Sigmoid colon (tissue), 4 donors: ENCODE data around the gene C1QTNF6.

ENCODE experiments used
- EP300 ChIP-seq, 4 donors: sonication (generic); formaldehyde crosslinking; IDR thresholded peaks; one replicate each; pipeline ENCODE4 v1.6.1; 2017; ENCODE audit warnings: antibody characterized with exemption in 4 of 4
- POLR2A ChIP-seq, 2 donors: fragments of 450-650 bp; IDR thresholded peaks; one replicate each; pipeline ENCODE4 v1.6.1; 2016; ENCODE audit warnings: antibody characterized with exemption in 2 of 2, mild to moderate bottlenecking in 2 of 2, moderate library complexity in 2 of 2
- POLR2AphosphoS5 ChIP-seq, 4 donors: sonication (generic); formaldehyde crosslinking; IDR thresholded peaks; one replicate each; pipeline ENCODE4 v1.6.1; 2017; ENCODE audit warnings: antibody characterized with exemption in 4 of 4
- TF ChIP-seq, protein P1 (sequence below), 4 experiments: fragments of 450-650 bp in 3 of 4; fragments of 200-600 bp in 1 of 4; IDR thresholded peaks; one replicate each; pipeline ENCODE4 v1.5.1; 2016 to 2019; ENCODE audit warnings: antibody characterized with exemption in 4 of 4, mild to moderate bottlenecking in 3 of 4, moderate library complexity in 2 of 4

- TF ChIP-seq, protein P1, sequence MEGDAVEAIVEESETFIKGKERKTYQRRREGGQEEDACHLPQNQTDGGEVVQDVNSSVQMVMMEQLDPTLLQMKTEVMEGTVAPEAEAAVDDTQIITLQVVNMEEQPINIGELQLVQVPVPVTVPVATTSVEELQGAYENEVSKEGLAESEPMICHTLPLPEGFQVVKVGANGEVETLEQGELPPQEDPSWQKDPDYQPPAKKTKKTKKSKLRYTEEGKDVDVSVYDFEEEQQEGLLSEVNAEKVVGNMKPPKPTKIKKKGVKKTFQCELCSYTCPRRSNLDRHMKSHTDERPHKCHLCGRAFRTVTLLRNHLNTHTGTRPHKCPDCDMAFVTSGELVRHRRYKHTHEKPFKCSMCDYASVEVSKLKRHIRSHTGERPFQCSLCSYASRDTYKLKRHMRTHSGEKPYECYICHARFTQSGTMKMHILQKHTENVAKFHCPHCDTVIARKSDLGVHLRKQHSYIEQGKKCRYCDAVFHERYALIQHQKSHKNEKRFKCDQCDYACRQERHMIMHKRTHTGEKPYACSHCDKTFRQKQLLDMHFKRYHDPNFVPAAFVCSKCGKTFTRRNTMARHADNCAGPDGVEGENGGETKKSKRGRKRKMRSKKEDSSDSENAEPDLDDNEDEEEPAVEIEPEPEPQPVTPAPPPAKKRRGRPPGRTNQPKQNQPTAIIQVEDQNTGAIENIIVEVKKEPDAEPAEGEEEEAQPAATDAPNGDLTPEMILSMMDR (IDR thresholded peaks at IDR 0.05): no peak
- no peak for TF ChIP-seq EP300 (IDR thresholded peaks at IDR 0.05)
- TF ChIP-seq POLR2AphosphoS5 (IDR thresholded peaks at IDR 0.05): no peak
- TF ChIP-seq POLR2A (IDR thresholded peaks at IDR 0.05): no peak
Measured at GRCh38 chr22:37192741-37193140, 4.7 kb upstream of the C1QTNF6 start.
